ENCODE data around the gene CELF5.

Gene CELF5

GRCh38 chr19:3345850-3346460, 121.5 kb downstream of the CELF5 start:
- H3K4me3 ChIP-seq (ENCODE audit: control insufficient read depth, low read depth, low read length), result no peak overlapping the region
- no peak for TF ChIP-seq CTCF (IDR thresholded peaks at IDR 0.05; ENCODE audit: control insufficient read depth, insufficient read depth, low read depth, low read length, missing control alignments)
- no peak for DNase-seq (ENCODE audit: low read depth)

Measured in AG09309 (cell line).